GM18517 (cell line): ENCODE measurements around the gene INPP4B.

ENCODE experiments used
- ATAC-seq: cut with Tn5 transposase; IDR thresholded peaks from one replicate; pipeline ENCODE4 v1.9.1; 2021; ENCODE audit warnings: mild to moderate bottlenecking, moderate library complexity; ENCODE audit not compliant: unreplicated experiment

INPP4B gene

GRCh38 chr4:142497606-142498005 is 348.5 kb downstream of the INPP4B start:
- no peak for ATAC-seq

DNA sequence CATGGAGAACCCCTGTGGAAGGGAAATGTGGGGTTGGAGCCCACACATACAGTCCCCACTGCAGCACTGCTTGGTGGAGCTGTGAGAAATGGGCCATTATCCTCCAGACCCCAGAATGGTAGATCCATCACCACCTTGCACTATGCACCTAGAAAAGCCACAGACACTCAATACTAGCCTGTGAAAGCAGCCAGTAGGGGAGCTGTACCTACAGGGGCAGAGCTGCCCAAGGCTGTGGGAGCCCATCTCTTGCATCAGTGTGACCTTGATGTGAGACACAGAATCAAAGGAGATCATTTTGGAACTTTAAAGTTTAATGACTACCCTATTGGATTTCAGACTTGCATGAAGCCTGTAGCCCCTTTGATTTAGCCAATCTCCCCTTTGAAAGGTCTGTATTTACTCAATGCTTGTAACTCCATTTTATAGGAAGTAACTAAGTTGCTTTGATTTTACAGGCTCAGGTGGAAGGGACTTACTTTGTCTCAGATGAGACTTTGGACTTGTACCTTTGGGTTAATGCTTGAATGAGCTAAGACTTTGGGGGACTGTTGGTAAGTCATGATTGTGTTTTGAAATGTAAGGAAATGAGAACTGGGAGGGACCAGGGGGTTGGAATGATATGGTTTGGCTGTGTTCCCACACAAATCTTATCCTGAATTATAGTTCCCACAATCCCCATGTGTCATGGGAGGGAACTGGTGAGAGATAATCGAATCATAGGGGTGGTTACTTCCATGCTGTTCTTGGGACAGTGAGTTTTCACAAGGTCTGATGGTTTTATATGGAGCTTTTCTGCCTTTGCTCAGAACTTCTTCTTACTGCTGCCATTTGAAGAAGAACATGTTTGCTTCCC is 352.6 kb downstream of the INPP4B start:
- ATAC-seq, result no peak

- no peak for ATAC-seq
Measured at GRCh38 chr4:142485452-142485851, 360.6 kb downstream of the INPP4B start.

GRCh38 chr4:142480244-142480643 is 365.9 kb downstream of the INPP4B start:
- no peak for ATAC-seq

GRCh38 chr4:142475663-142476062 is 370.4 kb downstream of the INPP4B start:
- ATAC-seq, result no peak

GRCh38 chr4:142474398-142475087 is 371.6 kb downstream of the INPP4B start:
- no peak for ATAC-seq

- no peak for ATAC-seq
Measured at GRCh38 chr4:142473960-142474338, 372.2 kb downstream of the INPP4B start.

- no peak for ATAC-seq
Measured at GRCh38 chr4:142473218-142473959, 372.7 kb downstream of the INPP4B start.

- ATAC-seq, result no peak
Measured at GRCh38 chr4:142467088-142467487, 379.0 kb downstream of the INPP4B start.

DNA sequence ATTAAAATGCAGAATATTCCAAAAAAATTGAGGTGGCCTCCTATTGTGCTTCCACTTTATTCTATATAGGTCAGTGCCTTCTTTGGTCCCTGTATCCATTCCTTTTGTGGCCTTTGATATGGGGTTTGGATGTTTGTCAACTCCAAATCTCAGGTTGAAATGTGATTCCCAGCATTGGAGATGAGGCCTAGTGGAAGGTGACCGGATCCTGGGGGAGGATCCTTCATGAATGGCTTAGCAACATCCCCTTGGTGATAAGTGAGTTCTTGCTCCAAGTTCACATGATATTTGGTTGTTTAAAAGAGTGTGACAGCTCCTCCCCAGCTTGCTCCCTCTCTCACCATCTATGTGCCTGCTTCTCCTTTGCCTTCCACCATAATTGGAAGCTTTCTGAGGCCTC is 380.6 kb downstream of the INPP4B start:
- ATAC-seq, result no peak

- ATAC-seq, result no peak
Measured at GRCh38 chr4:142463206-142463605, 382.9 kb downstream of the INPP4B start.

DNA sequence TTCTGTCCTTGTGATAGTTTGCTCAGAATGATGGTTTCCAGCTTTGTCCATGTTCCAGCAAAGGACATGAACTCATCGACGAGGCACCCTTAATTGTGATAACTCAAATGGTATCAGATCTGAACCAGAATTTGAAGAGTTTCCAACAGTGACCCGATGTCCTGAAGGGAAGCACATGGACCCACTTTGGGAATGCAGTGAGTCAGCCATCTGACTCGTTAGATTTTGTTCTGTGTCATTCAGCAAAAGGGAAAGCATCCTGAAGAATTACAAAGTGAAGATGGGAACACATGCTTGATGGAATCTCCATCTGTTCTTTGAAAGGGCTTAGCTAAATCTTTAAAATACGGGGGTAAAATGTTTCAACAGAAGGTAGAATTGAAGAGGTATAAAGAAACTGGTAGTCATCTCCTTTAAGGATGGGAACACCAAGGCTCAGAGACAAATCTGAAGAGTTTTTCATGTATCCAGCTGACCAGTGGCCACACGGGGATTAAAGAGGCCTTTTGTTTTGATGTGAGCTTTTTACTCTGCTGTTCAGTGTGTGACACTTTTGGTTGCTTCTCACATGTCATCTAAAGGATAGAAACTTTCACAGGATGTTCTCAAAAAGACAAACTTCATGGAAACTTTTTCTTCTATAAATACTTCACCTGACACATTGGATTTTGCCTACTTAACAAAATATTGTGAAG is 393.8 kb downstream of the INPP4B start:
- ATAC-seq, result no peak

GRCh38 chr4:142449771-142450373 is 396.2 kb downstream of the INPP4B start:
- ATAC-seq, result no peak

DNA sequence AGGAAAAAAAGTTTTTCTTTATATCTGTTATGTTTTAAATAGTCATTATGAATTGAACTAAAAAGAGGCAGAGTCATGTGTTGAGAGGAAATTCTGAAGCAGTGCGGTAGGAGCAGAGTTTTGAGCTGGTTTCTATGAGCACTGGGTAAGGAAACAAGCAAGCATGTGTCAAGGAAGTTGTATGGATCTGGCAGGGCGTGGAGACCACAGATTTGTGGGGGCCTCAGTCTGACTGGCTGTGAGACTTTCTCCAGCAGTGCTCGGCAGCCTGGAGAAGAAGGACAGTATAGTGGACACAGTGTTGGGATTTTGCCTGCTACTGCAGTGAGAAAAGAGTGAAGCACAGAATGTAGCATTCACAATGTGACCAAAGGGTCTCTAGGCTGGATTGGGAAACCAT is 399.1 kb downstream of the INPP4B start:
- ATAC-seq, result no peak

DNA sequence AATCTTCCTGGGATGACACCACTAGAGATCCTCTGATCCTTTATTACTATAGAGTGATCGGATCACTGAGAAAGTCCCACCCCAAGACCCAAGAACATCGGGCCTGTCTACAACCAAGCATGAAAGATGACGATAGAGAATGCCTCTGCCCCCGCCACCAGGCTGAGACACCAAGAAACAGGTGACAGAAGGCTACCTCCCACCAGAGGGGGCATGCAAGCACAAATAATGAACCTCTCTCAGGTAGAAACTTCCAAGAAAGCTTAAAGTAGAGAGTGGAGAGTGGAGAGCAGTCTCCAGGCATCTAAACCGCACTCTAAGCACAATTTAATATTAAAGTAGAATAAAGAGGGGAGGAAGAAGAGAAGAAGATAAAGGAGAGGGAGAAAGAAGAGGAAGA is 402.6 kb downstream of the INPP4B start:
- ATAC-seq, result no peak

GRCh38 chr4:142440093-142440492 is 406.0 kb downstream of the INPP4B start:
- no peak for ATAC-seq

DNA sequence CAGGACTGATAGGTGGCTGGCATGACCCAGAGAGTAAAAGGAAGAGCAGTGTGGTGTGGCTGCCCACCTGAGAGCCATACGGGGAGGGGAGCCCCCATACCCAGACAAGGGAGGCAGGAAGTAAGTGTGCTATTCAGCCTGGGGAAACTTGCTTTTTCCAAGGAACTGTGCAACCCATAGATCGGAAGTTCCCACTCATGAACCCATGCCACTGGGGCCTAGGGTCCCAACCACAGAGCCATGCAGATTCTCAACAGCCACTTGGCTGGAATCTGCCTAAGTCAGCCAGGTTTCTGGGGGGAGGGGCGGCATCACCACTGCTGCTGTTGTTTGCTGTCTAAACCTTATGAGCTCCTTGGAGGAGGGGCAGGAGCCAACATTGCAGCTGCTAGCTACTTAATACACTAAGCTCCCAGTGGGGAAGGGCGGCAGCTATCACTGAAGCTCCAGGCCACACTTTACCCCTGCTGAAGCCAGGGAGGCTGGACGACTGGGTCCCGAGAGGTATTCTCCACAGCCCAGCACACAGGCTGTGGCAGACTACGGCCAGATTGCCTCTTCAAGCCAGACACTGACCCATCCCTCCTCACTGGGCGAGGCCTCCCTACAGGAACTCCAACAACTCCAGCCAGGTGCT is 410.4 kb downstream of the INPP4B start:
- ATAC-seq, result no peak

GRCh38 chr4:142434519-142435224 is 411.4 kb downstream of the INPP4B start:
- no peak for ATAC-seq

DNA sequence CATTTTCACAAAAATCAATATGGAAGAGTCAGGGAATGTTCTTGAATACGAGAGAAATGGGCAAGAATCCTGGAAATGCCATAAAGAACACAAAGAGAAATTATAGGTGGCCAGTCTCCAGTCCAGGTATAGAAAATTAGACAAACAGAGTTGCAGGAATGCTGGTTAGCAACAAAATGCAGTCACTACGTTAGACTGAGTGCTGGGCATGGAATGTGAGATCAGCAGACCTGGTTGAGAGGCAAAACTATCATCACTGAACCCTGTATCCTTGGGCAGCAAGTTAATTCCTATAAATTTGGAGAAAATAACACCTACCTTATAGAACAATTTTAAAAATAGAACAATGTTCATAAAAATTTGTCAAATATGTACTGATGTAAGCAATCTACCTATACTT is 417.4 kb downstream of the INPP4B start:
- no peak for ATAC-seq

GRCh38 chr4:142427456-142427855 is 418.6 kb downstream of the INPP4B start:
- ATAC-seq, result no peak
